C4-2B (cell line): ENCODE results near the gene CROCC.
"Not testable (repeated sequence)": the region's sequence is repeated elsewhere in the genome, so short reads cannot be mapped to it uniquely, and the experiment has no call there.

Experiments
- H3K27ac ChIP-seq: fragments of 450-650 bp; 2 replicates; pipeline ENCODE4 v1.5.1; 2017
- ZFX ChIP-seq: fragments of 450-650 bp; IDR thresholded peaks from 2 replicates; pipeline ENCODE4 v1.6.1; 2017
- TF ChIP-seq, protein P1 (sequence below): fragments of 450-650 bp; conservative IDR thresholded peaks from 2 replicates; pipeline ENCODE4 v1.5.1; 2017; ENCODE audit warnings: mild to moderate bottlenecking

Gene CROCC

GRCh38 chr1:16925635-16926490, 4.1 kb downstream of the CROCC start:
- no peak overlapping the region for H3K27ac ChIP-seq
- TF ChIP-seq ZFX, result no peak

DNA sequence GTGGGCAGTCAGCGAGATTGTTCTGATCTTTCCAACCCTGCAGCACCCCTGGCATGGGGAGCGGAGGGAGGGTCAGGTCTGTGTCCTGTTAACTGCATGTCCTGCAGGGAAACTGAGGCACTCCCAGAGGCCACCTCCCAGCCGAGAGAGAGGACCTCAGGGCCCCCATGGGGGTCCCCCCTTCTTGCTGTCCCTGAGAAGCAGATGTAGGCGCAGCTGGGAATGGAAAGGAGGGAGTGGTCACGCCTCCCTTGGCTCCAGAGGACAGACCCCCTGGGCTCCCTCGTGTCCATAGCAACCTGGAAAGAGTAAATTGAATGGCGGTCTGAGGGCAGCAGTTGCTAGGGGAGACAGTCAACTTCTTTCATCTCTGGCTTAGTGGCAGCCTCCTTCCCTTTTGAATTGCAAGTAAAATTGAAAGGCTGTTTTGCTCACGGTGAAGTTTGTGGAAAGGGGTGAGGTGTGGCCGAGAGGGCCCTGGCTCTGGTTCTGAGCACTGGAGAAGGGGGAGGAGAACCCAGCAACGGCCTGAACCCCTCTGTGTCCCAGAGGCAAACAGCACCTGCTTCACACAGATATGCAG, 4.9 kb downstream of the CROCC start:
- TF ChIP-seq, protein P1, sequence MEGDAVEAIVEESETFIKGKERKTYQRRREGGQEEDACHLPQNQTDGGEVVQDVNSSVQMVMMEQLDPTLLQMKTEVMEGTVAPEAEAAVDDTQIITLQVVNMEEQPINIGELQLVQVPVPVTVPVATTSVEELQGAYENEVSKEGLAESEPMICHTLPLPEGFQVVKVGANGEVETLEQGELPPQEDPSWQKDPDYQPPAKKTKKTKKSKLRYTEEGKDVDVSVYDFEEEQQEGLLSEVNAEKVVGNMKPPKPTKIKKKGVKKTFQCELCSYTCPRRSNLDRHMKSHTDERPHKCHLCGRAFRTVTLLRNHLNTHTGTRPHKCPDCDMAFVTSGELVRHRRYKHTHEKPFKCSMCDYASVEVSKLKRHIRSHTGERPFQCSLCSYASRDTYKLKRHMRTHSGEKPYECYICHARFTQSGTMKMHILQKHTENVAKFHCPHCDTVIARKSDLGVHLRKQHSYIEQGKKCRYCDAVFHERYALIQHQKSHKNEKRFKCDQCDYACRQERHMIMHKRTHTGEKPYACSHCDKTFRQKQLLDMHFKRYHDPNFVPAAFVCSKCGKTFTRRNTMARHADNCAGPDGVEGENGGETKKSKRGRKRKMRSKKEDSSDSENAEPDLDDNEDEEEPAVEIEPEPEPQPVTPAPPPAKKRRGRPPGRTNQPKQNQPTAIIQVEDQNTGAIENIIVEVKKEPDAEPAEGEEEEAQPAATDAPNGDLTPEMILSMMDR, result no peak
- no peak for TF ChIP-seq ZFX
- H3K27ac ChIP-seq, result no peak overlapping the region

GRCh38 chr1:16927256-16927655, 5.5 kb downstream of the CROCC start:
- H3K27ac ChIP-seq, result no peak overlapping the region

GRCh38 chr1:16927711-16928485, 6.2 kb downstream of the CROCC start:
- no peak for TF ChIP-seq ZFX
- TF ChIP-seq, protein P1, result no peak
- H3K27ac ChIP-seq, result no peak overlapping the region

More at GRCh38 chr1:16927256-16927655, 5.5 kb downstream of the CROCC start:
- TF ChIP-seq, protein P1, result no peak
- TF ChIP-seq ZFX, result no peak

GRCh38 chr1:16929146-16930041, 7.7 kb downstream of the CROCC start:
- H3K27ac ChIP-seq, result not testable (repeated sequence)

DNA sequence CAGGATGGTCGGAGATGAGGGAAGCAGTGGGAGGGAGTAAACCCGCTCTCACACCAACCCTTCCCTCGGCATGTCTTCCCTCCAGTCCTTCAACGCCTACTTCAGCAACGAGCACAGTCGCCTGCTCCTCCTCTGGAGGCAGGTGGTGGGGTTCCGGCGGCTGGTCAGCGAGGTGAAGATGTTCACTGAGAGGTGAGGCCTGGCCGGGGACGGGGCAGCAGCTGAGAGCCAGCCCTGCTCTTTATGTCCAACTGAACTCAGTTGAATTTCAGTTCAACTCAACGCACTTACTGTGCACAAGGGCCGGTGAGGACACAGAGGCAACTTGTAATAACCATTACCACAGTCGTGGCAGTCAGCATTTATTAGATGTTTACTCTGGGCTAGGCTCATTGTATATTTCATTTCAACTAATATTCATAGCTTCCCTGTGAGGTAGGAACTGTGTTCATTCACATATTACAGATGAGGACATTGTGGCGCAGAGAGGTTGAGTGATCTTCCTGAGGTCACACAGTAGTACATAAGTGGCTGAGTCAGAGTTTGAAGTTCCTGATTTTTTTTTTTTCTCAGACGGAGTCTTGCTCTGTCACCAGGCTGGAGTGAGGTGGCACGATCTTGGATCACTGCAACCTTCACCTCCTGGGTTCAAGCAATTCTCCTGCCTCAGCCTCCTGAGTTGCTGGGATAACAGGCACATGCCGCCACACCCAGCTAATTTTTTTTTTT, 9.6 kb downstream of the CROCC start:
- not testable (repeated sequence) for H3K27ac ChIP-seq

DNA sequence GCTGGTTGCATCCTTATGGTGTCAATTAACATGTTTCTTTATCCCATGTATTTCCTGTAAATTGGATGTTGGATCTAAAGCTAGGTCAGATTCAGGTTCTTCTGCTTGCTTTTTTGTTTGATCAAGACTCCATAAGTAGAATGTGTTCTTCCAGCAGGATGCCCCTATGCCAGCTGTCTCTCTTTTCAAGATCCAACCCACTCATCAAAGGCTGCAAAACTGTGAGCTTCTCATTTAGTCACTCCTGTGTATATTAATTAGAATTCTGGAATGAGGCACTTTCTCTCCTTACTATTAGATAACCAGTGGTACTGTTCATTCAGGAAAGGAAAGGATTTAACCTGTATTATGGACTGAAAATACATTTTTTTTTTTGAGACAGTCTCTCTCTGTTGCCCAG, 12.2 kb downstream of the CROCC start:
- not testable (repeated sequence) for H3K27ac ChIP-seq

- H3K27ac ChIP-seq, result not testable (repeated sequence)
These were observed 14.8 kb downstream of the CROCC start for GRCh38 chr1:16936580-16936979.

GRCh38 chr1:16938351-16939321, 16.9 kb downstream of the CROCC start:
- no peak overlapping the region for H3K27ac ChIP-seq
- TF ChIP-seq, protein P1, result no peak
- TF ChIP-seq ZFX, result no peak

DNA sequence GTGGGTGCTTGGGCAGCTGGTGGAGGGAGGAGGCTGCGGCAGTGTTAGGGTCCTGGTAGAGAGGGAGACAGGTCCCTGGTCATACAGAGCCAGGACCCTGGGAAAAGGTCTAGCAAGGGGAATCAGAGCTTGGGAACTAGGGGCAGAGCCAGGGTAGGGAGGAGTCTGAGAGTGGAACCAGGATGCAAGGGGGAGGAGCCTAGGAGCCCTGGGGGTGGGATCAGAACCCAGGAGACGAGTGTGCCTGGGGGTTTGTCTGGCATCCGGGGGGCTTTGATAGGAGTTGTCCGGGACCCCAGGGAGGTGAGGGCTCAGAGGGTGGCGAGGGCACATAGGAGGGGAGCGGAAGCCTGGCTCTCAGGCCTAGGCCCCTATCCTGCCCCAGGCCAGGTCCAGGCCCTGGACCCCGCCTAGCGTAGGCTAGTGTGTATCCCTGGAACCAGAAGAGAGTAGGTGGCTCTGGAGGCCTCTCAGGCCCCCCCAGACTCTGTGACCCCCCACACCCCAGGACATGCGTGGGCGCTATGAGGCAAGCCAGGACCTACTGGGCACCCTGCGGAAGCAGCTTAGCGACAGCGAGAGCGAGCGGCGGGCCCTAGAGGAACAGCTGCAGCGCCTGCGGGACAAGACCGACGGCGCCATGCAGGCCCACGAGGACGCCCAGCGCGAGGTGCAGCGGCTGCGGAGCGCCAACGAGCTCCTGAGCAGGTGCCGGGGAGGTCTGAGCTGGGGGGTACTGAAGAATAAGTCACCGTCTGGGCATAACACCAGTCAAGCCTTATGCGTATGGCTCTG, 17.9 kb downstream of the CROCC start:
- not testable (repeated sequence) for H3K27ac ChIP-seq
